Activated naive CD4-positive, alpha-beta T cell treated with anti-CD3 and anti-CD28 coated beads for 36 hours (primary cell): ENCODE results near the gene SPACA5. TPM values are rescaled to one million over a fixed set of nuclear protein-coding genes. Genes with fewer than 3 reads are reported as not detected.
"Not testable (repeated sequence)": the region's sequence is repeated elsewhere in the genome, so short reads cannot be mapped to it uniquely, and the experiment has no call there.

ENCODE experiments used
- CTCF ChIA-PET: fragments of 350-600 bp; sonication (Branson Sonifier 250); formaldehyde crosslinking; loops from one replicate; lab custom pipeline; 2021; ENCODE audit warnings: antibody characterized with exemption; lab: Charles Lee
- DNase-seq: peaks from one replicate; pipeline ENCODE4 v3.0.0-alpha.2; 2020
- H3K27ac Mint-ChIP-seq: one replicate; pipeline ENCODE4 v1.8.0; 2021; ENCODE audit warnings: mild to moderate bottlenecking, mixed read lengths
- H3K27me3 Mint-ChIP-seq: one replicate; pipeline ENCODE4 v1.8.0; 2021; ENCODE audit warnings: low read depth, mixed read lengths
- H3K36me3 Mint-ChIP-seq: one replicate; pipeline ENCODE4 v1.8.0; 2021; ENCODE audit warnings: low read depth, mixed read lengths
- H3K4me1 Mint-ChIP-seq: one replicate; pipeline ENCODE4 v1.8.0; 2021; ENCODE audit warnings: low read depth, mixed read lengths
- H3K4me3 Mint-ChIP-seq: one replicate; pipeline ENCODE4 v1.8.0; 2021; ENCODE audit warnings: mild to moderate bottlenecking, moderate library complexity, mixed read lengths
- H3K9me3 Mint-ChIP-seq: one replicate; pipeline ENCODE4 v1.8.0; 2021; ENCODE audit warnings: mixed read lengths
- intact Hi-C: fragments of 100-400 bp; cut with micrococcal nuclease; formaldehyde crosslinking; loops from one replicate; pipeline ENCODE4 v1.15.1; 2023
- total RNA-seq, 2 experiments: library from RNA; stranded (reverse); gene quantifications; one replicate each; pipeline ENCODE4 v1.2.3, GENCODE V29; 2021

SPACA5 gene
- not detected for total RNA-seq

DNA sequence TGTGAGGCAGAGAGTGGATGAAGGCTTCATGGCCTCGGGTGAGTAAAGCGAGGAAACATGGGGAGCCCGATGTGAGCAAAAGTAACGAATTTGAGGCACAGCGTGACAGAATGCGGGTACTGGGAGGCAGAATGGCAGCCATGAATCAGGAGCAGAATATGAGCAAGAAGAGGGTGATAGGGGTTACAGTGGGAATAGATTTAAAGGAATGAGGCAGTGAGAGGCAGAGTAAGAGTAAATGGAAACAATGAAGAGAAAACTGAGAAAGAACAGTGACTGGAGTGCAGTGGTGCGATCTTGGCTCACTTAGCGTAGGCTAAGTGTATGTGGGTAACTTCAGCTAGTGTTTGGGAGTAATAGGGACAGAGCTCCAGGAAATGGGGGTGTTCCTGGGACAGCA lies at the start of gene SPACA5:
Gene SPACA5 (plus strand): TSS at position 301 of the 400 bp plus-strand sequence. CDS start 815 bp downstream, outside the sequence.
- DNase-seq, intact Hi-C loops, CTCF ChIA-PET, H3K27me3 Mint-ChIP-seq, H3K36me3 Mint-ChIP-seq, H3K4me3 Mint-ChIP-seq, H3K27ac Mint-ChIP-seq, H3K9me3 Mint-ChIP-seq: not testable (repeated sequence)
- peaks cover 11% of the 10 kb centered on the region for H3K4me1 Mint-ChIP-seq

DNA sequence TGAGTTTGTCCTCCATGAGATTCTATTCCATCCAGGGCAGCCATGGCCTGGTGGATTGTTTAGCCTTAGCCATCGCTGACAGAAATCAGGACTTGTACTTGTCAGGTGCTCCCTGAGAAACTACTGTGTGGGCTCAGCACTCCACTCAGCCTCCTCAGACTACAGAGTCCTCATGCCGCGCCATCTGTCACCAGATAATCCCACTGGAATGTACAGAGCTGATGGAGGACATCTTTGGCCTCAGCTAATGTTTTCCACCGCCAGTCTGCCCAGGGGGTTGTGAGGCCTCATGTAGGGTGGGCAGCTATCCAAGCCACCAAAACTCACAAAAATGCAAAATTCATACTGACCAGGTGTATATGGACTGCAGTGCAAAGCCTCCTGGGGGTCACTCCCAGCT lies 48.6 kb upstream of the SPACA5 start:
- intact Hi-C loops, H3K27me3 Mint-ChIP-seq, H3K4me3 Mint-ChIP-seq, H3K4me1 Mint-ChIP-seq, H3K9me3 Mint-ChIP-seq, DNase-seq, H3K36me3 Mint-ChIP-seq, H3K27ac Mint-ChIP-seq: not testable (repeated sequence)
- CTCF ChIA-PET, result interaction anchor here (0.6 to 2.8 kb wide), 3 partner anchors 18 to 69 kb away, joined by 3 to 10 read pairs (median 5); no protein-coding TSS in a partner anchor

DNA sequence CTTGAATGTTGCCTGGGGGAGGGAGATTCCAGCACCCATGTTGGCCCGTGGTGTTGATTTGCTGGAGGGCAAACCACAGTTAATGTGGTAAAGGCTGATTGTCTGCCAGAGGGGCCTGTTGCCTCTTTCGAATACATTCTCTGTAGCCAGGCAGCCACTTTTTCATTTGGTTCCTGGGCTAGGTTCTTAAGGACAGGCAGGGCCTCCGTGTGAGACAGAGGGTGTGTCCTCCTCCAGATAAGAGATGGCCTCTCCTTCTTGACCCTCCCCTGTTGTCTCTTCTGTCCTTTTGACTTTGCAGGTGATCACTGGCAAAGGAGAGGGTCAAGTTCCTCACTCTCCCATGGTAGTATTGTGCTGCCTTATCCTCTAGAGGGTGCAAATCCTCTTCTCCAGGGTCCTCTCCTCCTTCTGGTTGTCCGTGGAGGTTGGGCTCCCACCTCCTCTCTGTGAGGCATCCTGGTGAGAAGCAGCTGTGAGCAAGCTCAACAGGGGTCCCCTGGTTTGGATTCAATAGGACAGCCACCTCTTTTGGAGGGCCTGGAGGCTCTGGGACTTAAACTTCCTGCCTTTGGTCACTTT lies 47.9 kb upstream of the SPACA5 start:
- H3K27me3 Mint-ChIP-seq, result no peaks in the 10 kb centered on the region
- intact Hi-C loops, result loop anchor here (1.0 kb wide), 1 partner anchor 67 kb away; no protein-coding TSS in a partner anchor
- no peaks in the 10 kb centered on the region for H3K36me3 Mint-ChIP-seq
- no peak overlapping the region for H3K4me3 Mint-ChIP-seq
- CTCF ChIA-PET, result interaction anchor here (0.8 to 2.8 kb wide), 4 partner anchors 12 to 94 kb away, joined by 3 to 10 read pairs (median 3); no protein-coding TSS in a partner anchor
- DNase-seq, result peak; percentile 33
- no peaks in the 10 kb centered on the region for H3K4me1 Mint-ChIP-seq
- H3K27ac Mint-ChIP-seq, result no peak overlapping the region
- H3K9me3 Mint-ChIP-seq, result no peaks in the 10 kb centered on the region

DNA sequence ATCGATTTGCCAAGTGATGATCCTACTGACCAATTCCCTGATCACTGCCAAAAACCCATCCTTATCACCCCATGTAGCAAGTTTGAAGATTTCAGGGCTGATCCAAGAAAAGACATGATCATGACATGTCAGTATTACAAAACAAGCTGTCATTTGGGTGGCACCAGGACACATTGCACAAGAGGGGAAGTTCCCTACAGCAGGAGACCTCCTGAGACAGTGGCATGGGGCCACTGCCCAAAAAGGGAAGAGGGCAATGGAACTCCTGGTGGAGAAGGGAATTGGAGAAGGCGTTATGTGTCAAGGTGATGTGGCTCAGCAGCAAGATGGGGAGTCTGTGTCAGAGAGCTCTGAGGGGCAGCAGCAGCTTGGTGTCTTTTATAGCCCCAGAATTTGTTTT lies 46.4 kb upstream of the SPACA5 start:
- Mint-ChIP-seq H3K36me3 (no peaks in the 10 kb centered on the region), H3K4me1 (no peaks in the 10 kb centered on the region), H3K27ac (no peak overlapping the region), H3K4me3 (no peak overlapping the region), H3K9me3 (peaks cover 5% of the 10 kb centered on the region), H3K27me3 (no peaks in the 10 kb centered on the region)
- intact Hi-C loops, result no loop called here
- CTCF ChIA-PET, result interaction anchor here (0.7 to 1.4 kb wide), 2 partner anchors 19 to 67 kb away, joined by 3 read pairs; no protein-coding TSS in a partner anchor
- DNase-seq, result no peak

DNA sequence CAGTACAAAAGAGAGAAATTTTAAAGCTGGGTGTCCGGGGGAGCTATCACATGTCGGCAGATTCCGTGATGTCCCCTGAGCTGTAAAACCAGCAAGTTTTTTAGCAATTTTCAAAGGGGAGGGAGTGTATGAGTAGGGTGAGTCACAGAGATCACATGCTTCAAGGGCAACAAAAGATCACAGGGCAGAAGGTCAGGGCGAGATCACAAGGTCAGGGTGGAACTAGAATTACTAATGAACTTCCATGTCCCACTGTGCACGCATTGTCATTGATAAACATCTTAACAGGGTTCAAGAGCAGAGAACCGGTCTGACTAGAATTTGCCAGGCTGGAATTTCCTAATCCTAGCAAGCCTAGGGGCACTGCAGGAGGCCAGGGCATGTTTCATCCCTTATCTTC lies 45.0 kb upstream of the SPACA5 start:
- CTCF ChIA-PET, DNase-seq, H3K36me3 Mint-ChIP-seq, intact Hi-C loops, H3K4me1 Mint-ChIP-seq, H3K27ac Mint-ChIP-seq, H3K4me3 Mint-ChIP-seq, H3K27me3 Mint-ChIP-seq, H3K9me3 Mint-ChIP-seq: not testable (repeated sequence)

DNA sequence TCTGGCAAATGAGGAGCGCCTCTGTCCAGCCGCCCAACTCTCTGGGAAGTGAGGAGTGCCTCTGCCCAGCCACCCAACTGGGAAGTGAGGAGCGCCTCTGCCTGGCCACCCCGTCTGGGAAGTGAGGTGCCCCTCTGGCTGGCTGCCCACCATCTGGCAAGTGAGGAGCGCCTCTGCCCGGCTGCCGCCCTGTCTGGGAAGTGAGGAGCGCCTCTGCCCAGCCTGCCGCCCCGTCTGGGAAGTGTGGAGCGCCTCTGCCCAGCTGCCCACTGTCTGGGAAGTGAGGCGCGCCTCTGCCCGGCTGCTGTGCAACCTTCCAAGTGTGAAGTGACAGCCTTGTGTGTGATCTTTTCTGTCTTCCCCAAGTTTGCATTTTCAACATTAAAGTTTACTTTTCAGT lies 41.3 kb upstream of the SPACA5 start:
- H3K27ac Mint-ChIP-seq, CTCF ChIA-PET: not testable (repeated sequence)

DNA sequence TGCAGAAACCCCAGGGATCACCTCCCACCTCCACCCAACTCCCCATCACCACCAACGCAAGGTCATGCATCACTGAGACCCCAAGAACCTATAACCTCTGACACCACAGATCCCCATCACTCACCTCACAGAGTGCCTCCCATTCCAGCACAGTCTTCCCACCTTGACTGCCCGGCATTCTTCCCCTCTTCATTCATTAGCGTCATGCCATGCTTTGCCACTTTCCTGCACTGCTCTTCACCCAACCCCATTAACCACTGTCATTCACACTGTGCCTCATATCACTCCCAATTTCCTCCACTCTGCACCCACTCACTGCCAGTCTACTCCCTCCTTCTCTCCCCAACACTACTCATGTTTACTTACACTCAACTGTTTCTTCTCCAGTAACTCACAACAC lies 33.6 kb upstream of the SPACA5 start:
- intact Hi-C loops, result no loop called here
- Mint-ChIP-seq H3K9me3 (peaks cover 53% of the 10 kb centered on the region), H3K27ac (no peak overlapping the region), H3K27me3 (no peaks in the 10 kb centered on the region), H3K4me3 (no peak overlapping the region), H3K4me1 (no peaks in the 10 kb centered on the region), H3K36me3 (peaks cover 37% of the 10 kb centered on the region)
- CTCF ChIA-PET, result interaction anchor here (0.6 kb wide), 1 partner anchor 257 kb away, joined by 3 read pairs; no protein-coding TSS in a partner anchor
- no peak for DNase-seq

More for the DNA sequence above, 41.3 kb upstream of the SPACA5 start:
- intact Hi-C loops, H3K9me3 Mint-ChIP-seq, H3K4me3 Mint-ChIP-seq, H3K27me3 Mint-ChIP-seq, H3K36me3 Mint-ChIP-seq, DNase-seq, H3K4me1 Mint-ChIP-seq: not testable (repeated sequence)

DNA sequence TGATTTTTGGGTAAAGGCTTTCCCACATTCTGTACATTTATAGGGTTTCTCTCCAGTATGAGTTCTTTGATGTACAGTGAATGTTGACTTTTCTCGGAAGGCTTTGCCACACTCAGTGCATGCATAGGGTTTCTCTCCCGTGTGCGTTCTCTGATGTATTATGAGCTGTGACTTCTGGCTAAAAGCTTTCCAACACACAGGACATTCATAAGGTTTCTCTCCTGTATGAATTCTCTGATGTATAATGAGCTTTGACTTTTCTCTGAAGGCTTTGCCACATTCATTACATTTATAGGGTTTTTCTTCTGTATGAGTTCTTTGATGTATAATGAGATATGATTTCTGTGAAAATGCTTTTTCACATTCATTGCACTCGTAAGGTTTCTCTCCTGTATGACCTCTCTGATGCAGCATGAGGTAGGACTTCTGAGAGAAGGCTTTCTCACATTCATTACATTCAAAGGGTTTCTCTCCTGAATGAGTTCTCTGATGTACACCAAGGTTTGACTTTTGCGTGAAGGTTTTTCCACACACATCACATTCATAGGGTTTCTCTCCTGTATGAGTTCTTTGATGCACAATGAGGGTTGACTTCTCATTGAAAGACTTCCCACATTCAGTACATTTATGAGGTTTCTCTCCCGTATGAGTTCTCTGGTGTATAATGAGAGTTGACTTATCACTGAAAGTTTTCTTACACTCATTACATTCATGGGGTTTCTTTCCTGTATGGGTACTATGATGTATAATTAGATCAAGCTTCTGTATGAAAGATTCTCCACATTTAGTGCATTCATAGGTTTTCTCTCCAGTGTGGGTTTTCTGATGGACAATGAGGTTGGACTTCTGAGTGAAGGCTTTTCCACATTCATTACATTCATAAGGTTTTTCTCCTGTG lies 30.3 kb upstream of the SPACA5 start:
- H3K36me3 Mint-ChIP-seq, result peaks cover 67% of the 10 kb centered on the region
- H3K9me3 Mint-ChIP-seq, result peaks cover 69% of the 10 kb centered on the region
- intact Hi-C loops, result no loop called here
- H3K4me3 Mint-ChIP-seq, result no peak overlapping the region
- CTCF ChIA-PET, result interaction anchor here (0.6 kb wide), 2 partner anchors 18 to 379 kb away, joined by 4 to 5 read pairs; no protein-coding TSS in a partner anchor
- no peaks in the 10 kb centered on the region for H3K27me3 Mint-ChIP-seq
- no peak overlapping the region for H3K27ac Mint-ChIP-seq
- no peaks in the 10 kb centered on the region for H3K4me1 Mint-ChIP-seq
- no peak for DNase-seq

DNA sequence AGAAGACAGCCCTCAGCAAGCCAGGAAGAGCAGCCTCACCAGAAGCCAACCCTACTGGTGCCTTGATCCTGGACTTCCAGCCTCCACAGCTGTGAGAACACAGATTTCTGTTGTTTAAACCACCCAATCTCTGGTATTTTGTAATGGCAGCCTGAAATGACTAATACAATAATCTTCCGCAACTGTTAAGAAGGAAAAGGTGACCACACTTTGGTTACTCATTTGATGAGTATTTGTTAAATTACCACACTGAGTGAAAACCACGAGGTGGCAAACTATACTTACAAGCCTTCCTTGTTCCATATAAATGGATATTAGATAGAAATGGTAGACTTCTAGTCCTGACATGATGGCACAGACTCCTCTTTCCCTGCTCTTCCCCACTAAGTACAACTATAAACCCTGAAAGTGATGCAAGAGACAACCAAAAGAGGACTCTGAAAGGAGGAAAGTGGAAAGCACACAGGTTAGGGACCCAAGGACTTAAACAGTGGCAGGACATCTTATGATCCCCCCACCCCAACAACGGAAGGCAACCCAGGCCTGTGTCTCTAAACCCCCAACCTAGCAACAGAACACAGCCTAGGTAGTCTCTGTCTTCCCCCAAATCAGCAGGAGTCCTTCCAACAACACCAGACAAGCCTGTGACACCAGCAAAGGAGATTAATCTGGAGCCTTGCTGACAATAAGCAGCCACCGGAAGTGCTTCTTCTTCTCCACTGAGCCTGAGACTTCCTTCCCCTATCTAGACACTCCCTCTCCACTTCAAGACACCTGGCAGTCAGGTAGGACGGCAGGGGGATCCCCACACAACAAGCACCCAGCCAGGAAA lies 15.3 kb upstream of the SPACA5 start:
- no peak overlapping the region for H3K4me3 Mint-ChIP-seq
- no peaks in the 10 kb centered on the region for H3K9me3 Mint-ChIP-seq
- peak overlapping the region; percentile 80 for H3K27ac Mint-ChIP-seq
- H3K4me1 Mint-ChIP-seq, result peaks cover 28% of the 10 kb centered on the region
- no peaks in the 10 kb centered on the region for H3K27me3 Mint-ChIP-seq
- peaks cover 52% of the 10 kb centered on the region for H3K36me3 Mint-ChIP-seq
- intact Hi-C loops, result no loop called here
- CTCF ChIA-PET, result no interaction called here
- peak; percentile 8 for DNase-seq

DNA sequence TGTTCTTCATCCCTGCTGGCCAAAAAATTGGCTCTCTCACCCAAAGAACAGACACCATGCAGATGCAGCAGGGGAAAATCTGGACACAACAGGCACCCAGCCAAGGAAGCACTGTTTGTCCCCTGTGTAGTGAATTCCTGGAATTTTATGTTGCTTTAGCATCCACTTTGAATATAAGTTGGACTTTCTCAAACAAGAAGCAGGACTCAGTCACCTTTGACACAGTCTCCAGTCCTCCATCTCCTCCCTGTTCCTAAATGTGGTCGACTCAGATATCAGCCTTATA lies 14.8 kb upstream of the SPACA5 start:
- CTCF ChIA-PET, result no interaction called here
- intact Hi-C loops, result no loop called here
- no peaks in the 10 kb centered on the region for H3K27me3 Mint-ChIP-seq
- no peak overlapping the region for H3K4me3 Mint-ChIP-seq
- peak overlapping the region; percentile 80 for H3K27ac Mint-ChIP-seq
- H3K9me3 Mint-ChIP-seq, result no peaks in the 10 kb centered on the region
- peaks cover 28% of the 10 kb centered on the region for H3K4me1 Mint-ChIP-seq
- DNase-seq, result no peak
- peaks cover 47% of the 10 kb centered on the region for H3K36me3 Mint-ChIP-seq

DNA sequence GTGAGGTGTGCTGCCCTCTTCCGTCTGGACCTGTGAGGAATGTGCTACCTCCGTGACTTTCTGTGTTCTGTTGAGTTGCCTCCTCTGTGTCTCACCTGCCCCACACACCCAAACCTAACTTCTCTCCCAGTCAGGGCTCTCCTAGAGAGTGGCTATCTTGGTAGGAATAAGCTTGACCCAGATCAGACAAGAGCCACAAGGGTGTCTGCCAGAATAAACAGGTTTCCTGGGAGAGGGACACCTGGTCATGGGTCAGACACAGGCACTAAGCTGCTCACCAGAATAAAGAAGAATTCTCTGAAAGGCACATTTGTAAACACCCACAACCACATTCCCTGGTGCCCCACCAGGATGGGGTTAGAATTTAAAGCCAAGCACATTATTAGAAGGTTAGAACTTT lies 14.1 kb upstream of the SPACA5 start:
- Mint-ChIP-seq H3K4me1 (peaks cover 28% of the 10 kb centered on the region), H3K36me3 (peaks cover 44% of the 10 kb centered on the region), H3K27ac (no peak overlapping the region), H3K4me3 (no peak overlapping the region), H3K9me3 (no peaks in the 10 kb centered on the region), H3K27me3 (no peaks in the 10 kb centered on the region)
- CTCF ChIA-PET, result no interaction called here
- intact Hi-C loops, result no loop called here
- DNase-seq, result no peak

DNA sequence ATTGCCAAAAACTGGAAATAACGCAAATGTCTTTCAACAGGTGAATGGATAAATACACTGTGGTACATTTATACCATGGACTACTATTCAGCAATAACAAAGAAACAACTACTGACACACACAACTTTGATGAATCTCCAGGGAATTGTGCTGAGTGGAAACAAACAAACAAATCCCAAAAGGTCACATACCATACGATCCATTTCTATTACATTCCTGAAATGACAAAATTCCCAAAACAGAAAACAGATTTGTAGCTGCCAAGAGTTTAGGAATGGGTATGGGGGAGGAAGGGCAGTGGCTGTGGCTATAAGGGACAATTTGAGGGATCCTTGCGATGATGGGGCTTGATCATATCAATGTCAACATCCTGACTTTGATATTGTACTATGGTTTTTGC lies 5.5 kb upstream of the SPACA5 start:
- intact Hi-C loops, result no loop called here
- Mint-ChIP-seq H3K4me1 (peaks cover 22% of the 10 kb centered on the region), H3K36me3 (peaks cover 28% of the 10 kb centered on the region), H3K27me3 (no peaks in the 10 kb centered on the region), H3K4me3 (no peak overlapping the region), H3K27ac (no peak overlapping the region), H3K9me3 (no peaks in the 10 kb centered on the region)
- CTCF ChIA-PET, result no interaction called here
- DNase-seq, result no peak
